Heart right ventricle (tissue), 16 donors: ENCODE data around the gene SLC6A5. TPM values are rescaled to one million over a fixed set of nuclear protein-coding genes. Genes with fewer than 3 reads are reported as not detected.

Source experiments
- ATAC-seq, 8 donors: fragments of 200-7000 bp; cut with Tn5 transposase; one replicate each; pipeline ENCODE4 v1.9.1; 2020; ENCODE audit warnings: mild to moderate bottlenecking in 8 of 8, moderate library complexity in 8 of 8, moderate number of reproducible peaks in 1 of 8
- DNase-seq, 2 donors: peaks; one replicate each; pipeline ENCODE4 v3.0.0-alpha.2; 2020
- H3K27ac ChIP-seq, 10 donors: fragments of 200-600 bp; sonication (generic) in 2 of 10; one replicate each; pipeline versions ENCODE4 v1.5.0 to v1.8.0; 2020 to 2022; ENCODE audit warnings: mild to moderate bottlenecking in 3 of 10
- H3K27me3 ChIP-seq, 7 donors: fragments of 200-600 bp; one replicate each; pipeline ENCODE4 v1.8.0; 2021 to 2022; ENCODE audit warnings: mild to moderate bottlenecking in 2 of 7
- H3K36me3 ChIP-seq, 9 donors: fragments of 200-600 bp; sonication (generic) in 1 of 9; one replicate each; pipeline versions ENCODE4 v1.5.0 to v1.8.0; 2020 to 2022; ENCODE audit warnings: mild to moderate bottlenecking in 2 of 9
- H3K4me1 ChIP-seq, 9 donors: fragments of 200-600 bp; sonication (generic) in 1 of 9; one replicate each; pipeline versions ENCODE4 v1.5.0 to v1.8.0; 2020 to 2022; ENCODE audit warnings: mild to moderate bottlenecking in 4 of 9
- H3K4me3 ChIP-seq, 10 donors: fragments of 200-600 bp; sonication (generic) in 2 of 10; one replicate each; pipeline versions ENCODE4 v1.5.0 to v1.8.0; 2020 to 2022; ENCODE audit warnings: mild to moderate bottlenecking in 7 of 10, moderate library complexity in 2 of 10
- H3K9me3 ChIP-seq, 11 donors: fragments of 200-600 bp in 10 of 11; sonication (generic) in 2 of 11; one replicate each; pipeline versions ENCODE4 v1.5.0 to v1.8.0; 2013 to 2022; ENCODE audit warnings: mild to moderate bottlenecking in 2 of 11, control low read depth in 1 of 11, moderate library complexity in 1 of 11
- CTCF ChIP-seq, 9 donors: fragments of 200-600 bp; sonication (generic) in 2 of 9; IDR thresholded peaks; one replicate each; pipeline versions ENCODE4 v1.5.0 to v1.8.0; 2021 to 2022; ENCODE audit warnings: antibody characterized with exemption in 9 of 9, mild to moderate bottlenecking in 5 of 9, moderate library complexity in 1 of 9
- WGBS, 2 donors: extraction: QIAGEN DNeasy Blood & Tissue Kit; methylation state at CpG; one replicate each; pipeline ENCODE4 v1.1.7; 2013; ENCODE audit warnings: inconsistent platforms in 1 of 2; 5-methylcytosine and 5-hydroxymethylcytosine counted together
- intact Hi-C, 10 donors: fragments of 100-400 bp; cut with DNase I; formaldehyde crosslinking; loops; one replicate each; pipeline versions ENCODE4 v1.11.1 to v1.14.2; 2022
- polyA plus RNA-seq, 2 donors: library from polyadenylated mRNA; stranded (reverse); fragments of 200-250 nt; gene quantifications; one replicate each; pipeline ENCODE4 v1.2.3, GENCODE V29; 2013
- total RNA-seq, 10 donors: library from RNA; stranded (reverse); fragmentation: NEBNext Ultra II Directional in 3 of 10; extraction: Animal tissue kit (Norgen Biotek cat#: 25700) in 3 of 10; gene quantifications; one replicate each; pipeline versions ENCODE4 v1.2.1 to v1.2.4, GENCODE V29; 2021 to 2023
- donor health status: Arrhythmogenic right ventricular cardiomyopathy.
- donor health status: ischemic (EF 13 %, LVEDD 7.1; RV severe dilation, severe dysfunction).
- donor health status: healthy with polysubstance abuse.
- donor health status: DM: no; HTN: yes; CAD: no.
- donor health status: DM: no; HTN: no; CAD: no.
- donor health status: ischemic (EF 25% LVEDD 6.9; RV normal size, moderate dysfunction).
- donor health status: ischemic (EF 25% LVEDD 5.7; RV mildly dilated, moderate dysfunction).
- donor health status: healthy.
- donor health status: DM: yes; HTN: yes; CAD: no.
- donor health status: Ischemic cardiomyopathy.
- donor health status: ischemic (EF 35%, LVEDD 5.7; RV mildly dilated, moderate dysfunction).
- donor health status: nonischemic (EF 11% LVEDD 7.7; RV severe dilation, severe dysfunction).
- donor health status: DM: yes; HTN: yes; CAD: no.
- donor health status: PGD.
- donor health status: ischemic (EF 29% LVEDD 5.4; RV normal size, mild dysfunction).
- donor health status: nonischemic (EF 23%, LVEDD 6.1; RV moderate dilation, normal function).

The SLC6A5 gene
- total and polyA plus RNA-seq, 12 donors, result not detected

GRCh38 chr11:20620988-20621387, 21.6 kb downstream of the SLC6A5 start:
- no peak overlapping the region for H3K27ac ChIP-seq
- DNase-seq (no peak), ATAC-seq (no peak)
- no peak overlapping the region for H3K4me3 ChIP-seq
- no peaks in the 10 kb centered on the region for H3K9me3 ChIP-seq
- peaks cover 0 to 4% (median 0%) of the 10 kb centered on the region in 9 donors for H3K4me1 ChIP-seq
- 68 to 69% methylated on average over 2 of the region's 2 CpGs for WGBS, 2 donors
- no peak for TF ChIP-seq CTCF (IDR thresholded peaks at IDR 0.05)
- intact Hi-C loops, result no loop called here
- H3K36me3 ChIP-seq, result no peaks in the 10 kb centered on the region
- H3K27me3 ChIP-seq, result peaks cover 0 to 9% (median 0%) of the 10 kb centered on the region in 7 donors

DNA sequence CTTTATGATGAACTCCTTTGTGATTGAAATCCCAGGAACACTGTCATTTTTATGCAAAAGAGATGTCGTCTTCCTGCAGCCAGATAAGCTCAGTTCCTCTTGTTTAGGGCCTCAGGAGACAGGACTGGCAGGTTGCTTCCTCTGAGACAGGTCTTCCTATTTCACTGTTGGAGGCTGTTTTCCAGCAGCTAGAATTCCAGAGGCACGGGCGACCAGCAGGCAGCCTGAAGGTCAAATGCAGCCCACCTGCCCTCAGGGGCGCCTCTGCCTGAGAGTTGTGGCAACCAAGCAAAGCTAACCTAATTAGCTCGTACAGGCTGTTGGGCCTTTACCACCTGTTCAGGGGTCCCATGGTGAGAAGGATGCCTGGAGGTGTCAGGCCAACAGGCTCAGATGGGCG, 22.3 kb downstream of the SLC6A5 start:
- TF ChIP-seq CTCF (IDR thresholded peaks at IDR 0.05), result no peak
- H3K4me3 ChIP-seq, result no peak overlapping the region
- no peaks in the 10 kb centered on the region for H3K36me3 ChIP-seq
- no peak for DNase-seq
- 37 to 47% methylated on average over 6 of the region's 6 CpGs for WGBS, 2 donors
- peaks cover 0 to 4% (median under 1%) of the 10 kb centered on the region in 9 donors for H3K4me1 ChIP-seq
- H3K27me3 ChIP-seq, result peaks cover 0 to 2% (median 0%) of the 10 kb centered on the region in 7 donors
- ATAC-seq, result no peak
- H3K27ac ChIP-seq, result no peak overlapping the region
- intact Hi-C loops, result no loop called here
- H3K9me3 ChIP-seq, result no peaks in the 10 kb centered on the region

GRCh38 chr11:20623252-20623651, 23.8 kb downstream of the SLC6A5 start:
- H3K27me3 ChIP-seq, result no peaks in the 10 kb centered on the region
- H3K4me1 ChIP-seq, result peaks cover 0 to 9% (median 0%) of the 10 kb centered on the region in 9 donors
- no peak overlapping the region for H3K27ac ChIP-seq
- intact Hi-C loops, result no loop called here
- peak in 3 of 8 donors; percentile 14 to 63 (median 54) for ATAC-seq
- no peak for TF ChIP-seq CTCF (IDR thresholded peaks at IDR 0.05)
- no peaks in the 10 kb centered on the region for H3K9me3 ChIP-seq
- H3K36me3 ChIP-seq, result no peaks in the 10 kb centered on the region
- no peak overlapping the region for H3K4me3 ChIP-seq
- WGBS, 2 donors, result 32 to 46% methylated on average over 4 of the region's 4 CpGs
- no peak for DNase-seq

DNA sequence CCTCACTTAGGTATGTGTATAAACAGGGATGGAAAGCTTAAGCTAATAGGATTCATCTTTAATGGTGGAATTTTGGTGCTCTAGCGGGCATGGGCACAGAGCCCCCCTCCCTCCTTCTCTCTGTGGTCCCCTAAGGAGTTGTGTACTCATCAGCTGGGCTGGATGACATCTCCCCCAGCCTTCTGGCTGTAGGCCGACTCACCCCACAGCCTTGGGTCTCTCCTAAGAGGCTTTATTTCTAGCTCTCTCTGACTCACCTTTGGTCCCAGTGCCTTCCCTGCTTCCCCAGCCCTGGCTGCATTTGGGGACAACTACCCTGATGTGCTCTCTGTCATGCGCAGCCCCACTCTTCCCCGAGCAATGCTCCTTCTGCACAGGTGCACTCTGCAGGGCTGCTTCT, 26.9 kb downstream of the SLC6A5 start:
- intact Hi-C loops, result no loop called here
- peaks cover 0 to 9% (median 0%) of the 10 kb centered on the region in 9 donors for H3K4me1 ChIP-seq
- TF ChIP-seq CTCF (IDR thresholded peaks at IDR 0.05), result no peak
- no peak overlapping the region for H3K27ac ChIP-seq
- WGBS, 2 donors, result 68 to 77% methylated on average over 4 of the region's 4 CpGs
- peak in 2 of 8 donors; percentile 8 to 17 for ATAC-seq
- H3K4me3 ChIP-seq, result no peak overlapping the region
- H3K36me3 ChIP-seq, result no peaks in the 10 kb centered on the region
- no peak for DNase-seq
- peaks cover 0 to 7% (median 0%) of the 10 kb centered on the region in 11 donors for H3K9me3 ChIP-seq
- no peaks in the 10 kb centered on the region for H3K27me3 ChIP-seq
